DMS 273 (cell line): ENCODE measurements around the gene NCCRP1.

Experiments
- DNase-seq: peaks from one replicate; lab custom pipeline; 2025; ENCODE audit not compliant: unreplicated experiment; lab: John Stamatoyannopoulos, UW

The NCCRP1 gene

DNA sequence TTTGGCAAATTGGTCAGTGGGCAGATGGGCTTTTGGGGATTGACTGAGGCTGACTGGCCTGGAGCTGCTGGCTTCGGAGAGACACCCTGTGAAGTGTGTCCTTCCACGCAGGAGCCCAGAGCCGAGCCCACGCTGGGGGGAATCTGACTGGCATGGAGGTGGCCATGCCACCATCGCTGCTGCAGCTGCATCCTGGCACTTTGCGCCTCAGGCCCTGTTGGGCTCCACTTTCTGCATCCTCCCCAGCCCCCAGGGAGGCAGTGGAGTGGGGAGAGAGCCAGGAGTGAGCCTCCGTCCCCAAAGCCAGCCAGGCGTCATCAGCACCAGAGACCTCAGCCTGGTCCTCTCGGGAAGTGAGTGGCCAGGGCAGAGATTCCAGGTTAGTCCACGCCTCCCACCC, 17.0 kb upstream of the NCCRP1 start:
- DNase-seq, result no peak

DNA sequence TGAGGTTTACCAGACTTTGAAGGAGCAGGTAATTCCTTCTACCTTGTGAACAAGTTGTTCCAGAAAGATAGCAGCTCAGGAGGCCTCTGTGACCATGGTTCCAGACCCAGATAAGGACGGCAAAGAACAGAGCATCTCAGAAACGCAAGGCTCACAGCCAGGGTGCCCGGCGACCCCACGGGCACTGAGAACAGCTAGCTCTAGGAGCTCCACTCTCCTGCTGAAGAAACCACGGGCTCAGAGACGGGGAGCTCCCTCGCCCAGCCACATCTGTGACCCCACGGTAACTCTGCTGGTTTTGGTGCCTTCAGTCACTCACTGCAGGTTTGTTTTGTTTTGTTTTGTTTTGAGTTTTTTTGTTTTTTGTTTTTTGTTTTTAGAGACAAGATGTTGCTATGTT, 16.0 kb upstream of the NCCRP1 start:
- DNase-seq, result no peak

DNA sequence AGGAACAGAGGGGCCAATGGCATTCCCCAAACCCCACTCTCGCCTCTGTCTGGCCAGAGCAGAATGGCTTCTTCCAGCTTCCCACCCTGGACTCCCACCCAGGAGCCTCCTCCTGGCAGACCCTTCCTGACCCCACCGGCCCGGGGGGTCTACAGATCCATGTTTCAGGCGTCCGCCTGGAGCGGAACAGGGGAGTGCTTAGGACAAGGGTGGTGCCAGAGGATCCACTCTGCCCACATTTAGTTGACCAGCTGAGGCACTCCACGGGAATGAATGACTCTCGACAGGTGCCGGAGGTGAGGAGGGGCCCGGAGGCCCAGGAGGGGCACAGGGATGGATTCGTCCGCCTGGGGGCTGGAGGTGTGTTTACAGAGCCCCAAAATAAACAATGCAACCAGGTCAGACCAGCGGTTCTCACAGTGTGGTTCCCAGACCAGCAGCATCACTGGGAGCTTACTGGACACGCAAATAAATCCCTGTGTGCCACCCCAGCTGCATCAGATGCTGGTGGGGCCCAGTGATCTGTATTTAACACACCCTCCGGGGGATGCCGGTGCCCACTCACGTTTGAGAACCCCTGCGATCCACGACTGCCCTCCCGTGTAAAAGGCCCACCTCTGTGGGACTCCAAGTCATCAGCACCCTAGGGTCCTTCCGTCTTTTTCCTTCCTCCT, 15.1 kb upstream of the NCCRP1 start:
- no peak for DNase-seq

DNA sequence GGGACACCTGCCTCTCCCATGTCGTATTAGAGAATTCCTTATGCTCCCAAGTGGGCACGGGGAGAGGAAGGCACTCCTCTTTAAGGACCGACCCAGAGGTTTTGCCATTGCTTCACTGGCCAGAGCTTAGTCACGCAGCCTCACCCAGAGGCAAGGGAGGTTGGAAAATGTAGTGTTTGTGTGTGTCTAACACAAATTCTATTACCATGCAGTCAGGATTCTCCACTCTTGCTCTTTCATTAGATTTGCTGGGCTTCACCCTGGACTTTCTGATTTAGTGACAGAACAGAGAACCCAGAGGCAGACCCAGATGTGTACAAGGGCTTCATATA, 14.6 kb upstream of the NCCRP1 start:
- no peak for DNase-seq

DNA sequence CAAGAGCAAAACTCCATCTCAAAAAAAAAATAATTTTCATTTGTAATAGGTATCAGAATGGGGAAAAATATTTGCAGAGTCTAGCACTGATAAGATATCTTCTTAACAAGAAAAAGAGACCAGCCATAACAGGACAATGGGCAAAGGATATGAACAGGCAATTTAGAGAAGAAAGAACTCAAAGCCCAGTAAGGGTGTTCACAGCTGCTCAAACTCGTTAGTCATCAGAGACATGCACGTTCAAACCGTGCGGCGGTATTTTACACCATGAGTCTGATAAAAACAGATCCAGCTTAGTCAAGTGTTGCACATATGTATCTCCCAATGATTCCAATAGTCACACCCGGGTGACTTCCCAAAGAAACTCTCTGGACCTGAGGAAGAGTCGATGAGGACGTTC, 13.7 kb upstream of the NCCRP1 start:
- no peak for DNase-seq

DNA sequence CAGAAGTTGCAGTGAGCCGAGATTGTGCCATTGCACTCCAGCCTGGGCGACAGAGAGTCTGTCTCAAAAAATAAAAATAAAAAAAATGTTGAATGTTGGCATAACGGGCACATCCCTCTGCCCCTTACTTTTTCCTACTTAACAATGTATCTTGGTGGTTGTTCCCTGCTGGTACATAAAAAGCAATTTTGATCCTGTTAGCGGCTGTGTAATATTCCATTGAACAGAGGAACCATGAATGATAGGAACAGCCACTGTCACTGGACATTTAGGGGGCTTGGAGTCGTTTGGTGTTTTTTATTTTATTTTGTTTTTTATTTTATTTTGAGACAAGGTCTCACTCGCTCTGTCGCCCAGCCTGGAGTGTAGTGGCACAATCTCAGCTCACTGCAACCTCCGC, 10.4 kb upstream of the NCCRP1 start:
- no peak for DNase-seq

DNA sequence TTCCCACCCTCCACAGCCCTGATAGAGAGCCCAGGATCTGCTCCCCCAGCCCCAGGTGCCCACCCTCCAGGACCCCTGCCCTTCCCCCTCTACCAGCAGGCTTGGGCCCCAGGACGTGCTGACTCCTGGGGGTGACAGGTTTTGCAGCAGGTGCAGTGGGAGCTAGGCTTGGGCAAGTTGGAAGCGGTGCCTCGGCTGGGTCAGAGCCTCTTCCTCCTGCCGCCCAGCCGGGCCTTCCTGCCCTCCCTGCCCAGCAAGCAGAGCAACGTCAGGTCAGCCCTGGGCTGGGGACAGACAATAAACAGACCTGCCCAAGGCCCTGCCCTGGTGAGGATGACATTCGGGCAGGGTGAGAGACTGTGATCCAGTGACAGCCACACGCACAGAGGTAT, 9.2 kb upstream of the NCCRP1 start:
- no peak for DNase-seq

DNA sequence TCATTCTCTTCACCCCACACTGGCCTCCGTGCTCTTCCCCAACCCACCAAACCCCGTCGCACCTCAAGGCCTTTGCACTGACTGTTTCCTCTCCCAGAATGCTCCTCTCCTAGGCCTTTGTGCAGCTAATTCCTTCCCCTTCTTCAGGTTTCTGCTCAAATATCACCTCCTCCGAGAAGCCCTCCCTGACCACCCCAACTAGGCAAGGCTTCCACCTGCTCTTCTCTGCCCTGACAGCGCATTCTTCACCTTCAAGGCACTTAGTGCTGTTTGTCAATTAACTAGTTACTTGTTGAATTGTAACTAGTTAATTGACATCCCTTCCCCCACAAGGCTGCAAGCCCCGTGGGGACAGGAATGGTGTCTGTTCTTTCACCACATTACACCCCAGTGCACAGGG, 7.8 kb upstream of the NCCRP1 start:
- DNase-seq, result no peak

DNA sequence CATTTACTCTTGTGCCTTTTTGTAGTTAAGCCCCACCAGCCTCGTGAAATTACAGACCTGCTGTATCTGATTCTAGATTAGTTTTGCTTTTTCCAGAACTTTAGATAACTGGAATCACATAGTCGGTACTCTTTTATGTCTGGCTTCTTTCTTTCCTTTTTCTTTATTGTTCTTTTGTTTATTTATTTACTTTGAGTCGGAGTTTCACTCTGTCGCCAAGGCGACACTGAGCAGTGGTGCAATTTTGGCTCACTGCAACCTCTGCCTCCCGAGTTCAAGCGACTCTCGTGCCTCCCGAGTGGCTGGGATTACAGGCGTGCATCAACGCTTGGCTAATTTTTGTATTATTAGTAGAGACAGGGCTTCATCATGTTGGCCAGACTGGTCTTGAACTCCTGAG, 6.0 kb upstream of the NCCRP1 start:
- DNase-seq, result no peak

- no peak for DNase-seq
These were observed 3.9 kb upstream of the NCCRP1 start for GRCh38 chr19:39192846-39193245.

DNA sequence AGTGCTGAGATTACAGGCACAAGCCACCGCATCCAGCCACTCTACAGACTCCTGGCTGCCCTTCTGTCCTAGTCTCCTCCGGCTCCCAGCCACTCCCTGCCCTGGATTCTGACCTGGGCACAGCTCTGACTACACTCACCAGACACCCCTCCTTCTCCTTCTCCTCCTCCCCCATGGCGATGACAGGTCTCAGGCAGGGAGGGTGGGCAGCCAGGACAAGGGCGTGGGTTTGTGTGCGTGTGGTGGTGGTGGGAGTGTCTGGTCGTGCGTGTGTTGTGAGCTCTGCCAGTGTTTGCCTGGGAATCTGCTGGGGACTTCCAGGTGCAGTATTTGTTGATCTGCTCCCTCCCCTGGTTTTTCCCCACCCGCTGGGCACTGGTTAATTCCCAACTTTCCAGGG, 3.0 kb upstream of the NCCRP1 start:
- DNase-seq, result no peak

DNA sequence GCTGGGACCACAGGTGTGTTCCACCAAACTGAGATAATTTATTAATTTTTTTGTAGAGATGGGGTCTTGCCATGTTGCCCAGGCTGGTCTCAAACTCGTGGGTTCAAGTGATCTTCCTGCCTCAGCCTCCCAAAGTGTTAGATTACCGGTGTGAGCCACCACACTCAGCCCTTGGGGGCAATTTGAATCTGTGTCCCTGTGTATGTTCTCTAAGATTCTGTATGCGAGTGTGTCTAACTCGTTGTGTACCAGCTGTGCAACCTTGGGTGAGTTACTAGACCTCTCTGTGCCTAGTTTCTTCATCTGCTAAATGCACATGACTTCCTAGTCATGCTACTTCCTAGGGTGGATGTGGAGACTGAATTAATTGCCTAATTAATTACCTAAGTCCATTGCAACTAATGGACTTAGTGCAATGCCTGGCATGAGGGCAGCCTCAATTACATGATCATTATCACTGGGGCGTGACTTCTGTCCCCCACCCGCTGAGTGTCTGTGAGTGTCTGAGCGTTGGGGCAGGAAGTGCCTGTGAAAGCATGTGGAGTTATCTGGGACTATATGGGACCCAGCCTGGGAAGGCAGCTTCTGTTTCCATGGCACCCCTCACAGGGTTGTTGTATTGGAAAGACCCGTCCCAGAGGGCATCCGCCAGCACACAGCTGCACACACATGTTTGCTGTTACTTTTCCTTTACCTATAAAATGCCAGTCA, 1.8 kb upstream of the NCCRP1 start:
- peak; percentile 59 for DNase-seq

GRCh38 chr19:39195755-39196154, 1.0 kb upstream of the NCCRP1 start:
- DNase-seq, result no peak

GRCh38 chr19:39196320-39196719, 444 bp upstream of the NCCRP1 start:
- DNase-seq, result no peak

GRCh38 chr19:39197808-39198207, 1.0 kb downstream of the NCCRP1 start:
- no peak for DNase-seq

- DNase-seq, result no peak
These were observed 2.3 kb downstream of the NCCRP1 start for GRCh38 chr19:39199025-39199424.

- DNase-seq, result no peak
These were observed 3.5 kb downstream of the NCCRP1 start for GRCh38 chr19:39200066-39200802.

DNA sequence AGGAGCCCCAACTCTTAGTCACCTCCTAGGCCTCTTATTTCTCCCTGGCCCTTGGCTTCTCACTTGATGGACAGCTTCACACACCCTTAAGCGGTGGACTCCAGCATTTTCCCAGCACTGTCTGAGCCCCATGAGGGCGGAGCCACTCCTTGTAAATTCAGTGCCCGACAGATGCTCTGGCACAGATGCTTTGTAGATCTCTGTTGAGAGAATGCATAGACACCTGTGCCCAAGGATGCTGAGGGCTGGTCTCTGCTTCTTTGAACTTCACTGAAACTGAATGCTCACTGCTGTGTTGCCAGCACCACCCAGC, 4.0 kb downstream of the NCCRP1 start:
- DNase-seq, result peak; percentile 82

DNA sequence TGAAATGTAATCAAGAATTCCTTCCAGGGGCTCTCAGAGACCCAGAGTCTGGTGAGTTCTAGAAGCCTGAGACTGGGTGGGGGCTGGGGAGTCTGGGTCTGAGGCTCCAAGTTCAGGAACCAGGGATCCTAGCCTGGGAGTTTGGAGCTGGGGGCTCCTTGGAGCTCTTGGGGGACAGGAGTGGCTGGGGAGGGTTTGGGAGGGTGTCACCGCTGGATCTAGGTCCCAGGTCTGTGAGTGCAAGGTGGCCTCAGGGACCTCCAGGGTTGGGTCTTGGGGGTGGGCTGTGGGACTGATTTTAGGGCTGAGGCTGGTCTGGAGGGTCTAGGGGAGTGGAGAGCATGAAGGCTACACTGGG, 6.2 kb downstream of the NCCRP1 start:
- DNase-seq, result no peak

DNA sequence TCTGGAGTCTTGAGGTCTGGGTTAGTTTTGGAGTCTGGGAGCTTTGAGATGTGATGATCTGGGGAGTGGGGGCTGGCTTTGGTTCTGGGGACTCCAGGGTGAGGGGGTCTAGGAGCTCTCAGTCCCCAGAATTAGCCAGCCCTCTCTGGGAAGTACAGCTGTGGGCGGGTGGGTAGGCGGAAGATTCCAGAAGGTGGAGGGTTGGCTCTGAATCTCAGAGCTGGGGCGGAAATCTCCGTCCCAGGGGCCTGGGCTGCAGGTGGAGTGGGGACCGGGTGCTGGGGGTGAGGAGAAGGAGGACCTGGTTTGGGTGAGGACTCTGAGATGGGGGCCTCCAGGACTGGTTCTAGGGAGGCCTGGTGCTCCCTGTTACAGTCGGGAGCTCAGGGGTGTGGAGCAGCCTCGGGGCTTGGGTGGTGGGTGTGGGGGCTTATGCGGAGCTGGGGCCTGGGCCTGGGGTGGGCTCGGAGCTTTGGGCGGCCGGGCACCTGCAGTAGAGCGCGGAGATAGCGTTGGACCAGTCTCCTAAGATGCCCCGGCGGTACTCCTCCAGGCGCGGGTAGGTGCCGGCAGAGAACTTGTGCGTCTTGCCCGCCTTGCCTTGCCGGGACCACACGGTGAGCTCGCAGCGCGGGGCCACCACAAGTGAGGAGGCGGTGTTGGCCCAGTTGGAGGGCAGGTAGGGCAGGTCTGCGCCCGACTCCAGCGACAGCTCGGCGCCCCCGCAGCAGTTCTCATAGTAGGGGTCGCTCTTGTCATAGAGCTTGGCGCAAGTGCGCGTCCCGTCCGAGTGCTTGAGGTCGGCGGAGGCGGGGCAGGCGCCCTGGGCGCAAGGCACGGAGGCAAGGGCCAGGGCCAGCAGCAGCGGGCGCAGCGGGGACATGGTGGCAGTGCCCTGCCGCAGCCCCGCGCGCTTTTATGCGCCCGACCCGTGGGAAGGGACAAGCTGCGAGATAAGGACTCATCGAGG, 6.9 kb downstream of the NCCRP1 start, which contains the start of gene SYCN:
Gene SYCN, minus strand, starts transcription at position 892 of the 970 bp plus-strand sequence. Its CDS starts 9 bp downstream, at position 883.
- peak; percentile 40 for DNase-seq

DNA sequence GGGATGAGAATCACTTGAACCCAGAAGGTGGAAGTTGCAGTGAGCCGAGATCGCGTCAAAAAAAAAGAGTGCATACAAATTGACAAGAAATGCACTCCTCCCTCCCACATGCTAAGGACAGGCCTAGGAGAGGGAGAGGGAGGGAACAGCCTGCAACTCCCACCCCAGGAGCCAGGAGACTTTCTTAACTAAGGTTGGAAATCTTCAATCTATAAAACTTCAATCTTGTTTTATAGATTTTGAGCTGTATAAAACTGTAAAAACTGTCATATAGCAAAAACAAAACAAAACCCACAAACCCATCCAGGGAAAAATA, 8.6 kb downstream of the NCCRP1 start:
- no peak for DNase-seq

GRCh38 chr19:39206122-39206521, 9.4 kb downstream of the NCCRP1 start:
- no peak for DNase-seq
